D721Med (cell line): ENCODE results near the gene R3HDM2.
A peak's percentile ranks its signal among the peaks of the same experiment; 100 is the strongest.

ENCODE experiments used
- DNase-seq: peaks from one replicate; pipeline ENCODE4 v3.0.0; 2011; ENCODE audit warnings: low spot score; ENCODE audit not compliant: insufficient read length
- FAIRE-seq: peaks from 2 replicates; lab custom pipeline; 2011; peaks lifted over from hg19 to GRCh38; lab: Jason Lieb, UNC
- CTCF ChIP-seq: IDR thresholded peaks from 2 replicates; pipeline ENCODE4 v1.5.1; 2012; ENCODE audit warnings: mild to moderate bottlenecking, control low read depth; ENCODE audit not compliant: insufficient read depth; ENCODE audit errors: missing control alignments

Gene R3HDM2

GRCh38 chr12:57456737-57457490, 26.1 kb upstream of the R3HDM2 start:
- no peak for DNase-seq
- FAIRE-seq: no peak
- no peak for TF ChIP-seq CTCF

GRCh38 chr12:57456145-57456700, 25.4 kb upstream of the R3HDM2 start:
- DNase-seq: no peak

GRCh38 chr12:57455374-57456144, 24.7 kb upstream of the R3HDM2 start:
- no peak for TF ChIP-seq CTCF
- FAIRE-seq: no peak
- DNase-seq: no peak

More at GRCh38 chr12:57456145-57456700, 25.4 kb upstream of the R3HDM2 start:
- peak; percentile 79 for TF ChIP-seq CTCF
- FAIRE-seq: no peak

- DNase-seq: no peak
- no peak for TF ChIP-seq CTCF
- no peak for FAIRE-seq
Observed at GRCh38 chr12:57454566-57455373, 23.9 kb upstream of the R3HDM2 start, which contains the start of gene INHBE. Gene INHBE (plus strand): TSS chr12:57455307. CDS start chr12:57455537, 230 bp downstream.

- DNase-seq (no peak), FAIRE-seq (no peak)
- TF ChIP-seq CTCF: no peak
Observed at GRCh38 chr12:57454213-57454565, 23.3 kb upstream of the R3HDM2 start.

GRCh38 chr12:57452937-57453509, 22.2 kb upstream of the R3HDM2 start:
- no peak for FAIRE-seq

More at GRCh38 chr12:57452937-57453509, 22.2 kb upstream of the R3HDM2 start:
- peak; percentile 95 for TF ChIP-seq CTCF
- no peak for DNase-seq
